CD14-positive monocyte (primary cell): Measurements from ENCODE around the gene NPPB. TPM values are rescaled to one million over a fixed set of nuclear protein-coding genes. Genes with fewer than 3 reads are reported as not detected.

ENCODE experiments used
- DNase-seq, 3 donors: peaks; one replicate each; pipeline ENCODE4 v3.0.0-alpha.2; 2011 to 2022
- H2AFZ ChIP-seq: 2 replicates; pipeline ENCODE4 v1.6.0; 2012; ENCODE audit warnings: mild to moderate bottlenecking, low read depth, low read length, inconsistent platforms; ENCODE audit not compliant: insufficient read depth, poor library complexity, severe bottlenecking
- H3K27ac ChIP-seq, 2 donors: 1 replicate in 1 of 2; 2 replicates in 1 of 2; pipeline ENCODE4 v1.5.1; 2012 to 2013; ENCODE audit warnings: low read length in 2 of 2, control low read depth in 1 of 2, inconsistent platforms in 1 of 2, low read depth in 1 of 2, mild to moderate bottlenecking in 1 of 2
- H3K27me3 ChIP-seq, 2 donors: one replicate each; pipeline versions ENCODE4 v1.6.0 to v1.6.1; 2011 to 2013; ENCODE audit warnings: low read length in 2 of 2; ENCODE audit not compliant: control insufficient read depth in 2 of 2, insufficient read depth in 2 of 2
- H3K36me3 ChIP-seq, 2 donors: replicated peaks in 1 of 2; 1 replicate in 1 of 2; 2 replicates in 1 of 2; pipeline versions ENCODE4 v1.5.1 to v1.6.1; 2012 to 2013; ENCODE audit warnings: low read length in 2 of 2, control low read depth in 1 of 2, inconsistent platforms in 1 of 2, mild to moderate bottlenecking in 1 of 2; ENCODE audit not compliant: insufficient read depth in 2 of 2, control insufficient read depth in 1 of 2
- H3K4me1 ChIP-seq, 2 donors: 1 replicate in 1 of 2; 2 replicates in 1 of 2; pipeline versions ENCODE4 v1.5.1 to v1.6.1; 2012 to 2013; ENCODE audit warnings: low read length in 2 of 2, control low read depth in 1 of 2, inconsistent platforms in 1 of 2, mild to moderate bottlenecking in 1 of 2, moderate library complexity in 1 of 2; ENCODE audit not compliant: insufficient read depth in 2 of 2, control insufficient read depth in 1 of 2
- H3K4me2 ChIP-seq: replicated peaks from 2 replicates; pipeline ENCODE3; 2012; ENCODE audit warnings: low read length, moderate library complexity, mild to moderate bottlenecking; ENCODE audit not compliant: poor library complexity, severe bottlenecking; ENCODE audit errors: extremely low read depth
- H3K4me3 ChIP-seq, 3 experiments: fragments of 200-600 bp in 1 of 3; sonication (generic) in 1 of 3; replicated peaks in 1 of 3; 1 replicate in 2 of 3; 2 replicates in 1 of 3; pipeline ENCODE4 v1.5.1; 2011 to 2013; ENCODE audit warnings: low read length in 3 of 3, mild to moderate bottlenecking in 3 of 3, control low read depth in 2 of 3, low read depth in 2 of 3, inconsistent platforms in 1 of 3, moderate library complexity in 1 of 3
- H3K79me2 ChIP-seq: 2 replicates; pipeline ENCODE4 v1.6.0; 2012; ENCODE audit warnings: mild to moderate bottlenecking, control low read depth, inconsistent platforms, low read length, moderate library complexity; ENCODE audit not compliant: insufficient read depth
- H3K9ac ChIP-seq: 2 replicates; pipeline ENCODE4 v1.6.0; 2017; ENCODE audit warnings: low read length, mild to moderate bottlenecking; ENCODE audit not compliant: insufficient read depth, poor library complexity, severe bottlenecking
- H3K9me3 ChIP-seq, 2 donors: replicated peaks in 1 of 2; 1 replicate in 1 of 2; 2 replicates in 1 of 2; pipeline versions ENCODE4 v1.5.1 to v1.6.1; 2012 to 2013; ENCODE audit warnings: low read length in 2 of 2, control low read depth in 1 of 2; ENCODE audit not compliant: control insufficient read depth in 1 of 2, insufficient read depth in 1 of 2
- H4K20me1 ChIP-seq: 2 replicates; pipeline ENCODE4 v1.6.0; 2012; ENCODE audit warnings: mild to moderate bottlenecking, low read length, control low read depth, moderate library complexity; ENCODE audit not compliant: insufficient read depth
- H3K27ac Mint-ChIP-seq, 7 donors: one replicate each; pipeline ENCODE4 v1.8.0; 2020; ENCODE audit warnings: mild to moderate bottlenecking in 7 of 7, mixed read lengths in 7 of 7, moderate library complexity in 6 of 7, inconsistent platforms in 2 of 7
- H3K27me3 Mint-ChIP-seq, 3 donors: one replicate each; pipeline ENCODE4 v1.8.0; 2021 to 2022; ENCODE audit warnings: low read depth in 3 of 3, mild to moderate bottlenecking in 3 of 3, mixed read lengths in 3 of 3, moderate library complexity in 3 of 3, inconsistent platforms in 1 of 3
- H3K36me3 Mint-ChIP-seq, 2 donors: one replicate each; pipeline ENCODE4 v1.8.0; 2020; ENCODE audit warnings: mixed read lengths in 2 of 2, inconsistent platforms in 1 of 2, mild to moderate bottlenecking in 1 of 2
- H3K4me1 Mint-ChIP-seq: one replicate; pipeline ENCODE4 v1.8.0; 2020; ENCODE audit warnings: mild to moderate bottlenecking, mixed read lengths
- H3K4me3 Mint-ChIP-seq, 2 donors: one replicate each; pipeline ENCODE4 v1.8.0; 2020; ENCODE audit warnings: mild to moderate bottlenecking in 2 of 2, mixed read lengths in 2 of 2, moderate library complexity in 1 of 2
- H3K9me3 Mint-ChIP-seq, 7 donors: one replicate each; pipeline ENCODE4 v1.8.0; 2020 to 2022; ENCODE audit warnings: mixed read lengths in 7 of 7, mild to moderate bottlenecking in 6 of 7, moderate library complexity in 6 of 7, inconsistent platforms in 2 of 7
- CTCF ChIP-seq: fragments of 200-600 bp; IDR thresholded peaks from one replicate; pipeline ENCODE4 v1.8.0; 2022; ENCODE audit warnings: antibody characterized with exemption, mild to moderate bottlenecking
- WGBS: methylation state at CpG from one replicate; pipeline ENCODE4 v1.1.5; 2013; ENCODE audit warnings: missing lambda C conversion rate; ENCODE audit not compliant: insufficient coverage; 5-methylcytosine and 5-hydroxymethylcytosine counted together
- intact Hi-C, 2 donors: fragments of 100-400 bp; cut with micrococcal nuclease; formaldehyde crosslinking; loops; one replicate each; pipeline versions ENCODE4 v1.15.0 to v1.15.1; 2023
- polyA plus RNA-seq, 3 donors: library from polyadenylated mRNA; depleted of rRNA in 1 of 3; unstranded in 2 of 3; stranded (reverse) in 1 of 3; fragments of 300-500 nt in 2 of 3; fragments of >200 nt in 1 of 3; fragmentation: Illumina TruSeq in 2 of 3; gene quantifications; 1 replicate in 2 of 3; 2 replicates in 1 of 3; pipeline ENCODE4 v1.2.3, GENCODE V29; 2012 to 2021

NPPB gene
- polyA plus RNA-seq, 3 donors: not detected

- no peak for DNase-seq
- Mint-ChIP-seq H3K4me1 (no peaks in the 10 kb centered on the region), H3K36me3 (no peaks in the 10 kb centered on the region), H3K27me3 (peaks cover 6 to 17% (median 17%) of the 10 kb centered on the region in 3 donors), H3K27ac (peak overlapping the region in 1 of 7 donors; percentile 20), H3K9me3 (no peaks in the 10 kb centered on the region), H3K4me3 (peak overlapping the region; percentile 31 to 36)
- no peak for TF ChIP-seq CTCF
- Histone ChIP-seq H3K36me3 (no peaks in the 10 kb centered on the region), H3K27ac (no peak overlapping the region), H3K27me3 (no peaks in the 10 kb centered on the region), H3K4me2 (no peak overlapping the region), H3K4me3 (no peak overlapping the region), H3K9me3 (no peaks in the 10 kb centered on the region), H3K4me1 (no peaks in the 10 kb centered on the region), H4K20me1 (no peaks in the 10 kb centered on the region), H3K79me2 (no peaks in the 10 kb centered on the region), H2AFZ (no peak overlapping the region), H3K9ac (no peak overlapping the region)
- intact Hi-C loops: no loop called here
- no CpG with 5 or more reads among the region's 13 CpGs for WGBS
These were observed 9.7 kb upstream of the NPPB start for GRCh38 chr1:11868331-11868980.

GRCh38 chr1:11862890-11863289 is 4.1 kb upstream of the NPPB start:
- 20% methylated on average over 1 of the region's 6 CpGs for WGBS
- no peak overlapping the region for H3K4me3 ChIP-seq
- no peak overlapping the region for H3K4me3 Mint-ChIP-seq
- H3K27ac ChIP-seq: no peak overlapping the region
- H4K20me1 ChIP-seq: no peaks in the 10 kb centered on the region
- TF ChIP-seq CTCF: no peak
- no peak for DNase-seq
- no peaks in the 10 kb centered on the region for H3K4me1 ChIP-seq
- no peak overlapping the region for H3K4me2 ChIP-seq
- peaks cover 0 to 7% of the 10 kb centered on the region in 2 donors for H3K9me3 ChIP-seq
- no peak overlapping the region for H2AFZ ChIP-seq
- H3K27ac Mint-ChIP-seq: no peak overlapping the region
- H3K9me3 Mint-ChIP-seq: peaks cover 0 to 12% (median 0%) of the 10 kb centered on the region in 7 donors
- H3K27me3 Mint-ChIP-seq: peaks cover 36 to 46% (median 37%) of the 10 kb centered on the region in 3 donors
- H3K36me3 Mint-ChIP-seq: no peaks in the 10 kb centered on the region
- no peak overlapping the region for H3K9ac ChIP-seq
- peaks cover 23 to 32% of the 10 kb centered on the region in 2 donors for H3K27me3 ChIP-seq
- no peaks in the 10 kb centered on the region for H3K36me3 ChIP-seq
- intact Hi-C loops: no loop called here
- H3K4me1 Mint-ChIP-seq: peaks cover 6% of the 10 kb centered on the region
- no peaks in the 10 kb centered on the region for H3K79me2 ChIP-seq
